Sciatic nerve (tissue), 2 donors: Measurements from ENCODE around the gene ASZ1. TPM values are rescaled to one million over a fixed set of nuclear protein-coding genes. Genes with fewer than 3 reads are reported as not detected.

ENCODE experiments used
- ATAC-seq: fragments of 200-7000 bp; cut with Tn5 transposase; one replicate; pipeline ENCODE4 v1.9.1; 2020; ENCODE audit warnings: mild to moderate bottlenecking, moderate library complexity
- DNase-seq: peaks from one replicate; pipeline ENCODE4 v3.0.0-alpha.2; 2020; ENCODE audit warnings: low spot score
- intact Hi-C: fragments of 100-400 bp; cut with DNase I; formaldehyde crosslinking; loops from one replicate; pipeline ENCODE4 v1.14.2; 2022
- total RNA-seq: library from RNA; stranded (reverse); fragmentation: NEBNext Ultra II Directional; extraction: Animal tissue kit (Norgen Biotek cat#: 25700); gene quantifications from one replicate; pipeline ENCODE4 v1.2.1, GENCODE V29; 2021
- donor health status: DM: no; HTN: no; CAD: no.
- donor health status: DM: no; HTN: no; CAD: no.

ASZ1 gene
- total RNA-seq, 1 donor from 2014 or later = not detected

GRCh38 chr7:117362294-117362888 is 64.9 kb downstream of the ASZ1 start:
- ATAC-seq = no peak
- DNase-seq = no peak
- intact Hi-C loops = no loop called here

- intact Hi-C loops = no loop called here
- ATAC-seq (no peak), DNase-seq (no peak)
Observed at GRCh38 chr7:117350027-117350426, 77.3 kb downstream of the ASZ1 start.

GRCh38 chr7:117349570-117349969 is 77.7 kb downstream of the ASZ1 start:
- no peak for DNase-seq
- intact Hi-C loops = no loop called here
- ATAC-seq = no peak

GRCh38 chr7:117347962-117348672 is 79.2 kb downstream of the ASZ1 start:
- ATAC-seq = no peak
- intact Hi-C loops = no loop called here

GRCh38 chr7:117347480-117347879 is 79.8 kb downstream of the ASZ1 start:
- DNase-seq = no peak
- intact Hi-C loops = no loop called here
- no peak for ATAC-seq

More at GRCh38 chr7:117347962-117348672, 79.2 kb downstream of the ASZ1 start:
- no peak for DNase-seq

GRCh38 chr7:117346161-117346560 is 81.1 kb downstream of the ASZ1 start:
- ATAC-seq = no peak
- no peak for DNase-seq
- intact Hi-C loops = no loop called here

- intact Hi-C loops = no loop called here
- no peak for ATAC-seq
- DNase-seq = no peak
Observed at GRCh38 chr7:117338020-117338419, 89.3 kb downstream of the ASZ1 start.

- ATAC-seq (no peak), DNase-seq (no peak)
- intact Hi-C loops = no loop called here
Observed at GRCh38 chr7:117333168-117333567, 94.1 kb downstream of the ASZ1 start.

- ATAC-seq = no peak
- intact Hi-C loops = no loop called here
- DNase-seq = no peak
Observed at GRCh38 chr7:117332031-117332430, 95.3 kb downstream of the ASZ1 start.

GRCh38 chr7:117325836-117326235 is 101.5 kb downstream of the ASZ1 start:
- DNase-seq (no peak), ATAC-seq (no peak)
- intact Hi-C loops = no loop called here

- DNase-seq (no peak), ATAC-seq (no peak)
- intact Hi-C loops = no loop called here
Observed at GRCh38 chr7:117324960-117325359, 102.3 kb downstream of the ASZ1 start.

- ATAC-seq = peak; percentile 76
- no peak for DNase-seq
- intact Hi-C loops = no loop called here
Observed at GRCh38 chr7:117323851-117324711, 103.2 kb downstream of the ASZ1 start.

GRCh38 chr7:117323305-117323850 is 103.9 kb downstream of the ASZ1 start:
- ATAC-seq (no peak), DNase-seq (no peak)
- intact Hi-C loops = no loop called here

GRCh38 chr7:117322741-117323304 is 104.5 kb downstream of the ASZ1 start, which contains the start of gene WNT2:
Gene WNT2, minus strand, starts transcription at chr7:117323058. Its CDS starts 69 bp downstream, at chr7:117322989.
- DNase-seq (no peak), ATAC-seq (no peak)
- intact Hi-C loops = no loop called here

GRCh38 chr7:117320523-117320922 is 106.8 kb downstream of the ASZ1 start:
- no peak for ATAC-seq
- DNase-seq = no peak
- intact Hi-C loops = no loop called here

- DNase-seq = no peak
- ATAC-seq = no peak
- intact Hi-C loops = no loop called here
Observed at GRCh38 chr7:117319181-117319580, 108.1 kb downstream of the ASZ1 start.

GRCh38 chr7:117313582-117313981 is 113.7 kb downstream of the ASZ1 start:
- intact Hi-C loops = no loop called here
- ATAC-seq (no peak), DNase-seq (no peak)
